Spinal cord (tissue), 10 donors: ENCODE data around the gene ACACA. TPM values are rescaled to one million over a fixed set of nuclear protein-coding genes. Genes with fewer than 3 reads are reported as not detected.
A peak's percentile ranks its signal among the peaks of the same experiment; 100 is the strongest.

ENCODE experiments used
- DNase-seq, 6 donors: peaks; one replicate each; pipeline versions ENCODE4 v3.0.0 to v3.0.0-alpha.2; 2013 to 2015; ENCODE audit warnings: low spot score in 6 of 6, low read depth in 4 of 6
- H3K27ac ChIP-seq: one replicate; pipeline ENCODE4 v1.5.1; 2013; ENCODE audit warnings: low read depth, low read length, control low read depth
- H3K27me3 ChIP-seq: one replicate; pipeline ENCODE4 v1.6.1; 2013; ENCODE audit warnings: low read length; ENCODE audit not compliant: control insufficient read depth, insufficient read depth
- H3K36me3 ChIP-seq: one replicate; pipeline ENCODE4 v1.6.1; 2013; ENCODE audit warnings: low read length; ENCODE audit not compliant: control insufficient read depth, insufficient read depth
- H3K4me1 ChIP-seq: one replicate; pipeline ENCODE4 v1.6.1; 2013; ENCODE audit warnings: low read length; ENCODE audit not compliant: control insufficient read depth, insufficient read depth
- H3K4me3 ChIP-seq: one replicate; pipeline ENCODE4 v1.5.1; 2013; ENCODE audit warnings: low read depth, low read length, control low read depth
- H3K9me3 ChIP-seq: one replicate; pipeline ENCODE4 v1.6.1; 2013; ENCODE audit warnings: low read length; ENCODE audit not compliant: control insufficient read depth, insufficient read depth
- WGBS: methylation state at CpG from one replicate; pipeline ENCODE4 v1.1.5; 2013; ENCODE audit warnings: missing lambda C conversion rate; ENCODE audit not compliant: insufficient coverage; 5-methylcytosine and 5-hydroxymethylcytosine counted together
- polyA plus RNA-seq, 2 donors: library from polyadenylated mRNA; unstranded; fragments of 120-200 nt; gene quantifications; one replicate each; pipeline ENCODE4 v1.2.1, GENCODE V29; 2013; ENCODE audit not compliant: insufficient read length in 2 of 2
- total RNA-seq, 2 donors: library from RNA; depleted of rRNA in 1 of 2; stranded (reverse); fragments of 120-200 nt in 1 of 2; fragments of >200 nt in 1 of 2; gene quantifications; one replicate each; pipeline versions ENCODE4 v1.2.3 to v1.2.4, GENCODE V29; 2013 to 2014
- donor health status: healthy.

Gene ACACA
- total and polyA plus RNA-seq, 4 donors = 62.3 to 94.4 (median 80.5) TPM

GRCh38 chr17:37092701-37093100 is 313.9 kb downstream of the ACACA start:
- Histone ChIP-seq H3K27ac (no peak overlapping the region), H3K36me3 (peaks cover 46% of the 10 kb centered on the region)
- DNase-seq = no peak

GRCh38 chr17:37092071-37092470 is 314.6 kb downstream of the ACACA start:
- WGBS = 80% methylated on average over 1 of the region's 2 CpGs
- peaks cover 44% of the 10 kb centered on the region for H3K36me3 ChIP-seq
- H3K4me3 ChIP-seq = no peak overlapping the region
- no peak overlapping the region for H3K27ac ChIP-seq
- no peak for DNase-seq
- H3K9me3 ChIP-seq = no peaks in the 10 kb centered on the region
- H3K27me3 ChIP-seq = no peaks in the 10 kb centered on the region
- peaks cover 26% of the 10 kb centered on the region for H3K4me1 ChIP-seq

More at GRCh38 chr17:37092701-37093100, 313.9 kb downstream of the ACACA start:
- H3K4me3 ChIP-seq = no peak overlapping the region
- no peaks in the 10 kb centered on the region for H3K9me3 ChIP-seq
- no peaks in the 10 kb centered on the region for H3K27me3 ChIP-seq
- peaks cover 26% of the 10 kb centered on the region for H3K4me1 ChIP-seq

GRCh38 chr17:37090941-37091340 is 315.7 kb downstream of the ACACA start:
- H3K36me3 ChIP-seq = peaks cover 44% of the 10 kb centered on the region
- no peak overlapping the region for H3K4me3 ChIP-seq
- WGBS = 83% methylated on average over 1 of the region's 3 CpGs
- H3K27me3 ChIP-seq = no peaks in the 10 kb centered on the region
- DNase-seq = peak in 1 of 6 donors; percentile 31
- peaks cover 26% of the 10 kb centered on the region for H3K4me1 ChIP-seq
- H3K27ac ChIP-seq = no peak overlapping the region
- H3K9me3 ChIP-seq = no peaks in the 10 kb centered on the region

GRCh38 chr17:37089956-37090355 is 316.7 kb downstream of the ACACA start:
- Histone ChIP-seq H3K36me3 (peaks cover 41% of the 10 kb centered on the region), H3K27me3 (no peaks in the 10 kb centered on the region), H3K9me3 (no peaks in the 10 kb centered on the region), H3K27ac (no peak overlapping the region), H3K4me3 (no peak overlapping the region), H3K4me1 (peaks cover 18% of the 10 kb centered on the region)
- 72% methylated on average over 5 of the region's 7 CpGs for WGBS
- peak in 1 of 6 donors; percentile 47 for DNase-seq

- Histone ChIP-seq H3K36me3 (peaks cover 38% of the 10 kb centered on the region), H3K4me3 (no peak overlapping the region), H3K27ac (no peak overlapping the region), H3K4me1 (peaks cover 11% of the 10 kb centered on the region), H3K27me3 (no peaks in the 10 kb centered on the region), H3K9me3 (no peaks in the 10 kb centered on the region)
- DNase-seq = no peak
- WGBS = 65% methylated on average over 10 of the region's 11 CpGs
Measured at GRCh38 chr17:37088913-37089312, 317.7 kb downstream of the ACACA start.

GRCh38 chr17:37088459-37088858 is 318.2 kb downstream of the ACACA start:
- DNase-seq = peak in 2 of 6 donors; percentile 29 to 63
- H3K27me3 ChIP-seq = no peaks in the 10 kb centered on the region
- WGBS = 100% methylated on average over 1 of the region's 3 CpGs
- H3K4me3 ChIP-seq = no peak overlapping the region
- H3K9me3 ChIP-seq = no peaks in the 10 kb centered on the region
- H3K36me3 ChIP-seq = peaks cover 36% of the 10 kb centered on the region
- no peak overlapping the region for H3K27ac ChIP-seq
- H3K4me1 ChIP-seq = peaks cover 12% of the 10 kb centered on the region

- no peaks in the 10 kb centered on the region for H3K9me3 ChIP-seq
- no peak overlapping the region for H3K27ac ChIP-seq
- no peak for DNase-seq
- 100% methylated on average over 4 of the region's 5 CpGs for WGBS
- no peaks in the 10 kb centered on the region for H3K27me3 ChIP-seq
- H3K4me1 ChIP-seq = peaks cover 19% of the 10 kb centered on the region
- peaks cover 30% of the 10 kb centered on the region for H3K36me3 ChIP-seq
- H3K4me3 ChIP-seq = no peak overlapping the region
Measured at GRCh38 chr17:37087683-37088082, 319.0 kb downstream of the ACACA start.

GRCh38 chr17:37086948-37087347 is 319.7 kb downstream of the ACACA start:
- 82% methylated on average over 3 of the region's 3 CpGs for WGBS
- peaks cover 23% of the 10 kb centered on the region for H3K4me1 ChIP-seq
- H3K36me3 ChIP-seq = peaks cover 26% of the 10 kb centered on the region
- no peaks in the 10 kb centered on the region for H3K9me3 ChIP-seq
- no peak overlapping the region for H3K4me3 ChIP-seq
- no peak overlapping the region for H3K27ac ChIP-seq
- no peaks in the 10 kb centered on the region for H3K27me3 ChIP-seq
- DNase-seq = no peak

- Histone ChIP-seq H3K4me3 (no peak overlapping the region), H3K27ac (no peak overlapping the region), H3K36me3 (peaks cover 21% of the 10 kb centered on the region), H3K9me3 (no peaks in the 10 kb centered on the region), H3K4me1 (peaks cover 23% of the 10 kb centered on the region), H3K27me3 (no peaks in the 10 kb centered on the region)
- DNase-seq = no peak
- WGBS = 90% methylated on average over 3 of the region's 3 CpGs
Measured at GRCh38 chr17:37086334-37086733, 320.3 kb downstream of the ACACA start.

GRCh38 chr17:37084372-37084771 is 322.3 kb downstream of the ACACA start:
- Histone ChIP-seq H3K27me3 (no peaks in the 10 kb centered on the region), H3K4me1 (peaks cover 19% of the 10 kb centered on the region), H3K27ac (no peak overlapping the region), H3K4me3 (no peak overlapping the region), H3K9me3 (peaks cover 2% of the 10 kb centered on the region), H3K36me3 (peaks cover 18% of the 10 kb centered on the region)
- WGBS = 100% methylated on average over 1 of the region's 5 CpGs
- no peak for DNase-seq
